HepG2 (cell line): ENCODE results near the gene TPRKB. TPM values are rescaled to one million over a fixed set of nuclear protein-coding genes. Genes with fewer than 3 reads are reported as not detected.

Experiments
- ATAC-seq: fragments of 200-7000 bp; cut with Tn5 transposase; 3 replicates; pipeline ENCODE4 v1.9.1; 2020; ENCODE audit warnings: mild to moderate bottlenecking, moderate library complexity
- BruUV-seq: library from RNA; stranded (reverse); fragments of 400-500 nt; replicated peaks from 2 replicates; lab custom pipeline; 2021; lab: Mats Ljungman, UMichigan
- CTCF ChIA-PET: fragments of 300-600 bp; formaldehyde crosslinking; extraction: SDS; loops from one replicate; lab custom pipeline; 2021; ENCODE audit warnings: low total read pairs, inconsistent platforms, low intra/inter-chr PET ratio; lab: Yijun Ruan, JAX
- POLR2A ChIA-PET: fragments of 350-600 bp; sonication (Branson Sonifier 250); formaldehyde crosslinking; loops from one replicate; lab custom pipeline; 2020; ENCODE audit warnings: antibody characterized with exemption, inconsistent platforms; lab: Yijun Ruan, JAX
- DNase-seq: peaks from one replicate; pipeline ENCODE4 v3.0.0-alpha.2; 2015; ENCODE audit warnings: low spot score
- FAIRE-seq: peaks from 3 replicates; lab custom pipeline; 2011; peaks lifted over from hg19 to GRCh38; lab: Jason Lieb, UNC
- H2AFZ ChIP-seq: one replicate; pipeline ENCODE4 v1.6.1; 2011; ENCODE audit warnings: low read length, inconsistent platforms
- H3K27ac ChIP-seq: fragments of 300-600 bp; 3 replicates; pipeline ENCODE4 v1.8.0; 2011; ENCODE audit warnings: mixed run types, mild to moderate bottlenecking, mixed read lengths, low read length, inconsistent platforms; ENCODE audit not compliant: insufficient read depth; ENCODE audit errors: extremely low read length
- H3K27me3 ChIP-seq, 2 experiments: fragments of 200-600 bp in 1 of 2; 2 replicates in 1 of 2; 3 replicates in 1 of 2; pipeline versions ENCODE4 v1.6.0 to v1.8.0; 2011; ENCODE audit warnings: low read length in 2 of 2, mild to moderate bottlenecking in 2 of 2, moderate library complexity in 2 of 2, inconsistent platforms in 1 of 2; ENCODE audit not compliant: insufficient read depth in 2 of 2, control insufficient read depth in 1 of 2
- H3K36me3 ChIP-seq, 2 experiments: fragments of 200-600 bp in 1 of 2; replicated peaks in 1 of 2; 2 replicates in 1 of 2; 3 replicates in 1 of 2; pipeline versions ENCODE4 v1.5.1 to v1.8.0; 2011; ENCODE audit warnings: low read length in 2 of 2, inconsistent platforms in 1 of 2; ENCODE audit not compliant: insufficient read depth in 2 of 2, control insufficient read depth in 1 of 2
- H3K4me1 ChIP-seq: 2 replicates; pipeline ENCODE4 v1.5.1; 2012; ENCODE audit warnings: low read length, inconsistent platforms; ENCODE audit not compliant: insufficient read depth
- H3K4me2 ChIP-seq: 2 replicates; pipeline ENCODE4 v1.6.0; 2011; ENCODE audit warnings: low read depth, low read length, inconsistent platforms
- H3K4me3 ChIP-seq, 3 experiments: fragments of 200-600 bp in 1 of 3; sonication (generic), shearing (Covaris generic) in 1 of 3; replicated peaks in 1 of 3; 2 replicates each; pipeline ENCODE4 v1.5.1; 2011 to 2016; ENCODE audit warnings: low read length in 3 of 3, inconsistent platforms in 2 of 3, low read depth in 2 of 3, mild to moderate bottlenecking in 2 of 3, control low read depth in 1 of 3, mixed read lengths in 1 of 3; ENCODE audit not compliant: insufficient read depth in 1 of 3
- H3K79me2 ChIP-seq: one replicate; pipeline ENCODE4 v1.6.1; 2011; ENCODE audit warnings: low read length, inconsistent platforms; ENCODE audit not compliant: insufficient read depth
- H3K9ac ChIP-seq: 2 replicates; pipeline ENCODE4 v1.6.0; 2011; ENCODE audit warnings: mild to moderate bottlenecking, low read depth, low read length, inconsistent platforms; ENCODE audit not compliant: insufficient read depth
- H3K9me3 ChIP-seq: 2 replicates; pipeline ENCODE4 v1.5.1; 2012; ENCODE audit warnings: mild to moderate bottlenecking, low read length
- H4K20me1 ChIP-seq: 2 replicates; pipeline ENCODE4 v1.6.0; 2011; ENCODE audit warnings: inconsistent platforms, mild to moderate bottlenecking, low read length, moderate library complexity; ENCODE audit not compliant: insufficient read depth
- AGO1 ChIP-seq: fragments of 200-400 bp; formaldehyde crosslinking; IDR thresholded peaks from 2 replicates; pipeline ENCODE4 v1.6.1; 2017; ENCODE audit warnings: mild to moderate bottlenecking, low read depth, low read length, moderate library complexity; ENCODE audit not compliant: poor library complexity, severe bottlenecking
- BORCS8-MEF2B ChIP-seq: sonication (generic); formaldehyde crosslinking; IDR thresholded peaks from 2 replicates; pipeline ENCODE4 v1.8.0; 2022; ENCODE audit warnings: mild to moderate bottlenecking, missing genetic modification reagents
- CHD2 ChIP-seq: IDR thresholded peaks from 2 replicates; pipeline ENCODE4 v1.6.1; 2011; ENCODE audit warnings: low read depth, low read length, improper control_type of control experiment
- CREB1 ChIP-seq, 2 experiments: fragments of 450-650 bp in 1 of 2; IDR thresholded peaks; 2 replicates each; pipeline ENCODE4 v1.6.1; 2016 to 2017; ENCODE audit warnings: control low read depth in 1 of 2, mild to moderate bottlenecking in 1 of 2, missing compliant biosample characterization in 1 of 2, missing genetic modification characterization in 1 of 2
- FOSL1 ChIP-seq: sonication (generic); formaldehyde crosslinking; IDR thresholded peaks from 2 replicates; pipeline ENCODE4 v1.9.0; 2021; ENCODE audit warnings: missing genetic modification reagents, borderline replicate concordance
- KLF11 ChIP-seq: IDR thresholded peaks from 2 replicates; pipeline ENCODE4 v1.6.1; 2016; ENCODE audit warnings: missing compliant biosample characterization
- MYNN ChIP-seq: sonication (generic); formaldehyde crosslinking; IDR thresholded peaks from 2 replicates; pipeline ENCODE4 v1.4.0; 2020; ENCODE audit warnings: mild to moderate bottlenecking, low read depth, missing genetic modification reagents
- NPAS2 ChIP-seq: sonication (generic); formaldehyde crosslinking; IDR thresholded peaks from 2 replicates; pipeline ENCODE4 v1.8.0; 2022; ENCODE audit warnings: mild to moderate bottlenecking, missing genetic modification reagents, borderline replicate concordance
- ZBTB1 ChIP-seq: sonication (generic); formaldehyde crosslinking; IDR thresholded peaks from 2 replicates; pipeline ENCODE4 v1.4.0; 2020; ENCODE audit warnings: missing genetic modification reagents, borderline replicate concordance
- ZNF138 ChIP-seq: sonication (generic); formaldehyde crosslinking; IDR thresholded peaks from 2 replicates; pipeline ENCODE4 v1.5.0; 2020; ENCODE audit warnings: mild to moderate bottlenecking, low read depth, missing genetic modification reagents
- ZNF572 ChIP-seq: sonication (generic); formaldehyde crosslinking; IDR thresholded peaks from 2 replicates; pipeline ENCODE4 v1.5.1; 2020; ENCODE audit warnings: mild to moderate bottlenecking, missing genetic modification reagents
- ZNF713 ChIP-seq: sonication (generic); formaldehyde crosslinking; IDR thresholded peaks from 2 replicates; pipeline ENCODE4 v1.4.0; 2020; ENCODE audit warnings: mild to moderate bottlenecking, missing genetic modification reagents
- ZNF781 ChIP-seq: sonication (generic); formaldehyde crosslinking; IDR thresholded peaks from 2 replicates; pipeline ENCODE4 v1.5.1; 2020; ENCODE audit warnings: borderline replicate concordance, mild to moderate bottlenecking, missing genetic modification reagents; ENCODE audit errors: not compliant biosample characterization
- WGBS: methylation state at CpG from one replicate; pipeline ENCODE4 v1.1.6; 2017; ENCODE audit warnings: low lambda C conversion rate; 5-methylcytosine and 5-hydroxymethylcytosine counted together
- in situ Hi-C: cut with HindIII; loops from 2 replicates; pipeline ENCODE4 v1.10.0; 2017; ENCODE audit warnings: low pct_unique_long_range_greater_than_20kb; ENCODE audit not compliant: extremely low pct_ligation_motif_present
- intact Hi-C: fragments of 100-400 bp; cut with micrococcal nuclease; formaldehyde crosslinking; loops from one replicate; pipeline ENCODE4 v1.10.0; 2022; ENCODE audit not compliant: unreplicated experiment
- polyA plus RNA-seq, 8 experiments: library from polyadenylated mRNA; depleted of rRNA in 3 of 8; stranded (reverse) in 7 of 8; unstranded in 1 of 8; fragments of >200 nt; fragmentation: Illumina TruSeq in 4 of 8; extraction: Trizol in 4 of 8; gene quantifications; 2 replicates each; pipeline versions ENCODE4 v1.2.1 to v1.2.3, GENCODE V29; 2011 to 2016; ENCODE audit warnings: low read depth in 4 of 8, missing spikeins in 1 of 8, mixed read lengths in 1 of 8; ENCODE audit not compliant: insufficient read depth in 1 of 8
- total RNA-seq, 5 experiments: library from RNA; depleted of rRNA; stranded (reverse); fragments of >200 nt; fragmentation: Illumina TruSeq; extraction: Trizol; gene quantifications; 2 replicates each; pipeline ENCODE4 v1.2.3, GENCODE V29; 2016; ENCODE audit warnings: low read depth in 1 of 5
- TF ChIP-seq, protein P1 (sequence below), 2 experiments: sonication (generic) in 1 of 2; formaldehyde crosslinking in 1 of 2; IDR thresholded peaks; 2 replicates each; pipeline versions ENCODE4 v1.5.1 to v1.6.1; 2011 to 2020; ENCODE audit warnings: borderline replicate concordance in 1 of 2, low read depth in 1 of 2, low read length in 1 of 2, mild to moderate bottlenecking in 1 of 2, missing genetic modification reagents in 1 of 2, moderate library complexity in 1 of 2
- TF ChIP-seq, protein P2 (sequence below): sonication (generic); formaldehyde crosslinking; IDR thresholded peaks from 2 replicates; pipeline ENCODE4 v1.8.0; 2022; ENCODE audit warnings: mild to moderate bottlenecking, missing genetic modification reagents, borderline replicate concordance

Gene TPRKB
- total and polyA plus RNA-seq, 2 of the 13 experiments (the other 11 are each of a cell fraction or from before 2014, with no cell fraction given) = 32.0 to 58.0 TPM

DNA sequence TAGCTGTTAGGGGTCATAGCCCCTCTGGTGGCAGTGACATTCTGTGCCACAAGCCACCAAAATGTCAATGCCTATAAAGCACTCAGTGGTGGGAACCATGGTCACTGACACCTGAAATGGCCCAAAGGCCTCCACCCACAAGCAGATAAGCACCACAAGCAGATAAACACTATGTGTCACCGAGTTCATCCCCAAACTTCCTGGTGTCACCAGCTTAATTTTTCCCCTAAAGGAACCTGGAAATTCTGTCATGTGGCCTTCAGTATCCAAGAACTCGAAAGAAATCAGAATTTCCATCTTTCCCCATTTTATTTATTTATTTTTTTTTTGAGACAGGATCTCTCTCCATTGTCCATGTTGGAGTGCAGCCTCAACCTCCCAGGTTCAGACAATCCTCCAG is 3.6 kb upstream of the TPRKB start:
- H3K36me3 ChIP-seq = no peaks in the 10 kb centered on the region; a peak in 1 of 5 replicates
- DNase-seq = no peak
- no peak overlapping the region for H3K9ac ChIP-seq
- in situ Hi-C loops (no loop called here), intact Hi-C loops (no loop called here)
- no peak overlapping the region for H3K27ac ChIP-seq
- H3K4me2 ChIP-seq = no peak overlapping the region
- H3K27me3 ChIP-seq = peaks cover 0 to 4% of the 10 kb centered on the region in 2 experiments; a peak in 1 of 5 replicates
- no peak for FAIRE-seq
- no peak overlapping the region for H3K4me3 ChIP-seq
- ChIA-PET POLR2A (no interaction called here), CTCF (no interaction called here)
- ATAC-seq = no peak
- no peaks in the 10 kb centered on the region for H4K20me1 ChIP-seq
- peaks cover 10% of the 10 kb centered on the region for H3K79me2 ChIP-seq
- BruUV-seq = no TSS peak
- WGBS = 53% methylated on average over 2 of the region's 2 CpGs
- H3K9me3 ChIP-seq = 0 out of 2 replicates have a peak, but pooled peaks cover 6% of the 10 kb centered on the region
- no peak overlapping the region for H2AFZ ChIP-seq
- H3K4me1 ChIP-seq = peaks cover 10% of the 10 kb centered on the region; the same call in 1 of the 2 replicates
- no peak for TF ChIP-seq FOSL1 (CRISPR knock-in tag)
- no peak for TF ChIP-seq ZNF781 (CRISPR knock-in tag)
- no peak for TF ChIP-seq ZNF138 (CRISPR knock-in tag)
- TF ChIP-seq ZNF572 (CRISPR knock-in tag) = no peak
- no peak for TF ChIP-seq NPAS2 (CRISPR knock-in tag)
- no peak for TF ChIP-seq ZBTB1 (CRISPR knock-in tag)
- TF ChIP-seq CHD2 = no peak

DNA sequence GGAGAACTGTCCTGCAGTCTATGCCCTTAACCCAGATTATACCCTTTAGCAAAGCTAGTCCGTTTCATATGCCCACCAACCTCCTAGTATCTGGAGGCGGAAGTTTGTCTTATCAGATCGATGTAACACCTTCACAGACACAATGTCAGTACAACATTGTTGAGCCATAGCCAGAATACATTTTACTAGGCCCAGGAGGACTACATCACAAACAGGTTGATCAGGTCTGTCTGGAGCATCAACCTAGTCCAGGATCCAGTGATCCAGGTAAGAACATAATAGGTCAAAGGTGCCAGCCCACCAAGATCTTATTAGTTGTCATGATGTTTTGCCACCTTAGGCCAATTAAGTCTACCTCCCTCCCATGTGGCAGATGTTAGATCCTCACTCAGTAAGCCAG is 2.0 kb upstream of the TPRKB start:
- Histone ChIP-seq H3K4me2 (no peak overlapping the region), H3K4me3 (no peak overlapping the region), H3K9me3 (0 out of 2 replicates have a peak, but pooled peaks cover 6% of the 10 kb centered on the region), H3K4me1 (peaks cover 17% of the 10 kb centered on the region; the same call in 1 of the 2 replicates), H3K27ac (no peak overlapping the region), H4K20me1 (no peaks in the 10 kb centered on the region), H3K27me3 (peaks cover 0 to 4% of the 10 kb centered on the region in 2 experiments; a peak in 1 of 5 replicates), H3K36me3 (0 out of 5 replicates have a peak, but pooled peaks cover 0 to 6% of the 10 kb centered on the region in 2 experiments)
- intact Hi-C loops = no loop called here
- POLR2A ChIA-PET = no interaction called here
- in situ Hi-C loops = no loop called here
- WGBS = 86% methylated on average over 3 of the region's 3 CpGs
- ATAC-seq (no peak), DNase-seq (no peak)
- TF ChIP-seq, protein P1, sequence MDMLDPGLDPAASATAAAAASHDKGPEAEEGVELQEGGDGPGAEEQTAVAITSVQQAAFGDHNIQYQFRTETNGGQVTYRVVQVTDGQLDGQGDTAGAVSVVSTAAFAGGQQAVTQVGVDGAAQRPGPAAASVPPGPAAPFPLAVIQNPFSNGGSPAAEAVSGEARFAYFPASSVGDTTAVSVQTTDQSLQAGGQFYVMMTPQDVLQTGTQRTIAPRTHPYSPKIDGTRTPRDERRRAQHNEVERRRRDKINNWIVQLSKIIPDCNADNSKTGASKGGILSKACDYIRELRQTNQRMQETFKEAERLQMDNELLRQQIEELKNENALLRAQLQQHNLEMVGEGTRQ (IDR thresholded peaks at IDR 0.05; ENCODE audit: low read depth, low read length) = no peak
- TF ChIP-seq, protein P1 (CRISPR knock-in tag; IDR thresholded peaks at IDR 0.05; ENCODE audit: borderline replicate concordance) = no peak
- TF ChIP-seq MYNN (CRISPR knock-in tag) (no peak), BORCS8-MEF2B (no peak), CREB1 (IDR thresholded peaks at IDR 0.05) (no peak), CREB1 (CRISPR knock-in tag; IDR thresholded peaks at IDR 0.05) (no peak), KLF11 (CRISPR knock-in tag) (no peak), ZNF713 (CRISPR knock-in tag) (no peak), AGO1 (no peak)
- TF ChIP-seq, protein P2, sequence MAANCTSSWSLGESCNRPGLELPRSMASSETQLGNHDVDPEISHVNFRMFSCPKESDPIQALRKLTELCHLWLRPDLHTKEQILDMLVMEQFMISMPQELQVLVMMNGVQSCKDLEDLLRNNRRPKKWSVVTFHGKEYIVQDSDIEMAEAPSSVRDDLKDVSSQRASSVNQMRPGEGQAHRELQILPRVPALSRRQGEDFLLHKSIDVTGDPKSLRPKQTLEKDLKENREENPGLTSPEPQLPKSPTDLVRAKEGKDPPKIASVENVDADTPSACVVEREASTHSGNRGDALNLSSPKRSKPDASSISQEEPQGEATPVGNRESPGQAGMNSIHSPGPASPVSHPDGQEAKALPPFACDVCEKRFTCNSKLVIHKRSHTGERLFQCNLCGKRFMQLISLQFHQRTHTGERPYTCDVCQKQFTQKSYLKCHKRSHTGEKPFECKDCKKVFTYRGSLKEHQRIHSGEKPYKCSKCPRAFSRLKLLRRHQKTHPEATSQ (CRISPR knock-in tag) = no peak
- TF ChIP-seq, all 625 proteins: peak for 0
- Histone ChIP-seq H3K79me2 (peaks cover 15% of the 10 kb centered on the region), H2AFZ (no peak overlapping the region), H3K9ac (no peak overlapping the region)
- BruUV-seq = no TSS peak
- CTCF ChIA-PET = no interaction called here
- FAIRE-seq = no peak
